GM21529 (cell line): ENCODE data around the gene CFDP1.

Experiments
- ATAC-seq: cut with Tn5 transposase; IDR thresholded peaks from one replicate; pipeline ENCODE4 v1.9.1; 2021; ENCODE audit not compliant: unreplicated experiment

The CFDP1 gene

DNA sequence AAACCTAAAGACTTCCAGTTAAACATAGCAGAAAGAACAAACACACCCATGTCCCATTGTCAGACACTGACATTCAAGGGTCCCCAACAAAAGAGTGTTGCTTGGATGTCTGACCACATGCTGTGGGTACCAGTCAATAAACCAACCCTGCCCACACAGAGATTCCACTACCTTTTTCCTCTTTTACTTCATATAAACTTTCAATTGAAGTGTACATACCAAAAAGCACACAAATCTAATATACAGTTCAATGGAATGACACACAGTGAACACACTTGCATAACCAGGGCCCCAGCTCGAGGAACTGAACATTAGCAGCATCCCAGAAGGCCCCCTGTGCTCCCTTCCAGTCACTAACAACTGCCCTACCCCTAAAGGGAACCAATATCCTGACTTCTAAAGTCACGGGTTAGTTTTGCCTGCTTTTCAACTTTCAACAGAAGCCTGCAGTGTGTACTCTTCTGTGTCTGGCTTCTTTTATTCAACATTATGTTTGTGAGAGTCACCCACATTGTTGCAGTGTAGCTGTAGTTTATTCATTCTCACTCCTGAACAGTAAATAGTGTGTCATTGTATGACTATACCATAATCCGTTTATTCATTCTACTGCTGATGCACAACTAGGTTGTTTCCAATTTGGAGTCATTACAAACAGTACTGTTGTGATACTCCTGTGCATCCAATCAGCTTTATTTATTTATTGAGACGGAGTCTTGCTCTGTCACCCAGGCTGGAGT lies 18.0 kb downstream of the CFDP1 start:
- no peak for ATAC-seq

DNA sequence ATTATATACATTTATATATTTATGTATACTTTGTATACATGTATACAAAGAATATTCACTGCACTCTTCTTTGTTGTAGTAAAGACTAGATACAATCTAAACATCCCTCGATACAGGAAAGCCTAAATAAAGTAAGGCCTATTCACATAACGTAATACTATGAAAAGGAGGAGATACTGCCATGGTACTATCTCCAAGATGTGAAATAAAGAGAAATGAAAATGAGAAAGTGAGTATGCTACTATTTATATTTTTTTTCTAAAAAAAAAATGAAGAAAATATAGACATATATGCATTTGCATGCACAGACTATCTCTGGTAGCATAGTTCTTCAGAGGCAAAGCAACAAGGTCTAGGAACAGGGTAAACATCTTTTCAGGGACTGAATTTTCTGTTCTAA lies 19.4 kb downstream of the CFDP1 start:
- ATAC-seq = no peak

- ATAC-seq = no peak
Observed at GRCh38 chr16:75406943-75407342, 26.4 kb downstream of the CFDP1 start.

DNA sequence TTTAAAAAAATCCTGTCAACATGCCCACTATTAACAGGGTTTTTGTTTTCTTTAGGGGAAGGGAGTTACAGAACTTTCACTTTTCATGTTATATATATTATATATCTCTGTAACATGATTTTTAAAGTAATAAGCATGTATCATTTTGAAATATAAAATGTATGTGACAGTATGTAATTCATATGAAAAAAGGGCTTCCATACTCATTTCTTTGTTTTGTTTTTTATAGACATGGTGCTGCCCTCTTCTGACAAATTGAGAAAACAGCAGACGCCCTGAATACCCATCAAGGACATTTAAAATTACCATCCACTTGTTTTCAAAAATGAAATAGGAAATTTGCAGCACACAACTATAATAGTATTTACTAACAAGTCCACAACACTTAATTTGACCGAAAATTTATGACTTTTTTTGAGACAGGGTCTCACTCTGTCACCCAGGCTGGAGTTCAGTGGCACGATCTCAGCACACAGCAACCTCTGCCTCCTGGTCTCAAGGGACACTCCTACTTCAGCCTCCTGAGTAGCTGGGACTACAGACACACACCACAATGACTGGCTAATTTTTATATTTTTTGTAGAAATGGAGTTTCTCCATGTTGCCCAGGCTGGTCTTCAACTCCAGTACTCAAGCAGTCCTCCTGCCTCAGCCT lies 30.4 kb downstream of the CFDP1 start:
- ATAC-seq = no peak

DNA sequence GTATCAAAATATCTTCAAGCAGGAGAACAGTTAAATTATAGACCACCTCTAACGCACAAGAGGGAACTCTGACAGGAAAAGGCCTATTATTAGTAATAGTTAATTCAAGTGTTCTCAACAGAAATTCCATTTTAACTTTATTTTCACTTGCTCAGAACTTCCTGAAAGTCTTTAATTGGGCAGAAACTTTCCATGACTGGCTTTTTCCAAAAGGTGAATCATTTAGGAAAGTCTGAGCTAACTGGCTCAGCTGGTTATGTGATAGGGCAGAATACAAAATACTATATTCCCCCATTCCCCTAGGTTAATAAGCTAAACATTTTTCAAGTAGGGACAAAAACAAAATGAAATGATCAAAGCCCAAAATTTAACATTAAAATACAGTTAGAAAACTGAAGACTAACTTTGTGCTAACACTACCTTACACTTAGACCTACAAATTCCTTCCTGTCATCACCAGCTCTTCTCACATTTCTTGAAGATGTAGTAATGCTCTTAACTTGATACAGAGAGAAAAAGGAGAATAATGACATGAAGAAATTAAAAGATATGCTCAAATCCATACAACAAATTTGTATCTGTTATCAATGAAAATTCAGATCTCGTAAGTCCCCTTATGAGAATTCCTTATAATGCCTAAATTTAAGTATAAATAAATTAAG lies 31.0 kb downstream of the CFDP1 start:
- no peak for ATAC-seq

GRCh38 chr16:75401691-75402090 lies 31.6 kb downstream of the CFDP1 start:
- ATAC-seq = no peak

- no peak for ATAC-seq
Observed at GRCh38 chr16:75398333-75398732, 35.0 kb downstream of the CFDP1 start.

GRCh38 chr16:75394941-75395340 lies 38.4 kb downstream of the CFDP1 start:
- ATAC-seq = no peak

DNA sequence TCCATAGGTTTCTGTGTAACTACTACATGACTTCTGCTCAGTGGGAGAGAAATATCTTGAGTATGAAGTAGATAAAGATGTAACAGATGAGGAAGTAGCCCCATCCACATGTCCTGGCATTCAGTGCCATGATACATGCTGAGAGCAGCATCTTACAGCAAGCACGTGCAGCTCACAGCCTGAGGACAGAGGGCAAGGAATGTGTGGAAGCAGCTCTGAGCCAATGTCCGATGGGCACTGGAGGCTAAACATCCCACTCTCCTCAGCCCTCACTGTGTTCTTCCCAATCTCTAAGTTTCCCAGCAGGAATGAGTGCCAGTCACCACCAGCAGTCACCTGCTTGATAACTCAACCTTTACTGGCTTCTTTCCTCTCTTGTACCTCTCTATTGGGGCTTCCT lies 40.4 kb downstream of the CFDP1 start:
- ATAC-seq = no peak

GRCh38 chr16:75390926-75391653 lies 42.2 kb downstream of the CFDP1 start:
- ATAC-seq = no peak

GRCh38 chr16:75389096-75389690 lies 44.1 kb downstream of the CFDP1 start:
- ATAC-seq = no peak

DNA sequence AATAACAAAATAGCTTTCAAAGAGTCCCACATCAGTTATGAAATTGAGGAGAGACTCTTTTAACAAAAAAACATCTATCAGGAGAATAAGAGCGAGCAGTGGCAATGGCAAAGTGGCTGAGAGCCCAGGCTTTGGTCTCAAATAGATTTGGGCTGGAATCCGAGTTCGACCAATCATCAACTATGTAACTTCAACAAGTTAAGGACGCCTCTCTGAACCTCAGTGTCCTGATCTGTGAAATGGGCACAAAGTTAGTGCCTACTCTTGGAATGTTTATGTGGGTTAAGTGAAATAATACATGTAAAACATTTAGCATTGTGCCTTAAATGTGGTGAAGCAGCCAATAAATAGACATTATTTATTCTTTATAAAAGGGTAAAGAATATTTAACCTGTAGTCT lies 45.4 kb downstream of the CFDP1 start:
- no peak for ATAC-seq

GRCh38 chr16:75385507-75386152 lies 47.7 kb downstream of the CFDP1 start:
- ATAC-seq = no peak

- no peak for ATAC-seq
Observed at GRCh38 chr16:75383141-75383540, 50.2 kb downstream of the CFDP1 start.

DNA sequence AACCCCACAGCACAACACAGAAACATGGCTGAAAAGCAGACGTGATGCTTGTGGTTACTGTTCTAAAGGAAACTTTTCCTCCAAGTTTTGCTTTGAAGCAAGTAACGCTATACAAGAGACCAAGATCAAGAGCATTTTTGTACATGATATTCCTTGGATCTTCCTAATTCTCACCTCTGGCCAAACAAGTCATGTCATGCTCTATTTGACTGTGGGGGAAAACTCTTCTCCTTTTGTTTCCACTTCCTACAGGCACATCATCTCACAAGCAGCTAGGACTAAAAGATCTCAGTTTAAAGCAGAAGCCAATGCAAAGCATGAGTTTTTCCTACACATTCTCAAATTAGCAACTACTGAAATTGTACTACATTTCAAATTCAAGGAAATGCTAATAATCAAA lies 50.7 kb downstream of the CFDP1 start:
- no peak for ATAC-seq

DNA sequence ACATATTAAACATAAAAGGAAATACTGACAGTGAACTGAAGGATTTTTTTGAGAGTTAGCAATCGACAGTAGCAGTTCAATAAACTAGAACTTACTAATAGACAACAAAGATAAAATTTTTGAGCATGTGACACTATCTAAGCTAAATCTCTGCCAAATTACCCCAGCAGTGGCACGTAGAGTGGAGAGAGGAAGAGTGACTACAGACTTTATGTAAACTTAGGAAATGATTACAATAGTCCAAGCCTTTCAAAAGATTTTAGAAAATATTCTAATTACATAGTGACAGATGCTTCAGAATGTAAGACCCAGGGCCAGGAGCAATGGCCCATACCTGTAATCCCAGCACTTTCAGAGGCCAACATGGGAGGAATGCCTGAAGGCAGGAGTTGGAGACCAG lies 52.4 kb downstream of the CFDP1 start:
- ATAC-seq = no peak

DNA sequence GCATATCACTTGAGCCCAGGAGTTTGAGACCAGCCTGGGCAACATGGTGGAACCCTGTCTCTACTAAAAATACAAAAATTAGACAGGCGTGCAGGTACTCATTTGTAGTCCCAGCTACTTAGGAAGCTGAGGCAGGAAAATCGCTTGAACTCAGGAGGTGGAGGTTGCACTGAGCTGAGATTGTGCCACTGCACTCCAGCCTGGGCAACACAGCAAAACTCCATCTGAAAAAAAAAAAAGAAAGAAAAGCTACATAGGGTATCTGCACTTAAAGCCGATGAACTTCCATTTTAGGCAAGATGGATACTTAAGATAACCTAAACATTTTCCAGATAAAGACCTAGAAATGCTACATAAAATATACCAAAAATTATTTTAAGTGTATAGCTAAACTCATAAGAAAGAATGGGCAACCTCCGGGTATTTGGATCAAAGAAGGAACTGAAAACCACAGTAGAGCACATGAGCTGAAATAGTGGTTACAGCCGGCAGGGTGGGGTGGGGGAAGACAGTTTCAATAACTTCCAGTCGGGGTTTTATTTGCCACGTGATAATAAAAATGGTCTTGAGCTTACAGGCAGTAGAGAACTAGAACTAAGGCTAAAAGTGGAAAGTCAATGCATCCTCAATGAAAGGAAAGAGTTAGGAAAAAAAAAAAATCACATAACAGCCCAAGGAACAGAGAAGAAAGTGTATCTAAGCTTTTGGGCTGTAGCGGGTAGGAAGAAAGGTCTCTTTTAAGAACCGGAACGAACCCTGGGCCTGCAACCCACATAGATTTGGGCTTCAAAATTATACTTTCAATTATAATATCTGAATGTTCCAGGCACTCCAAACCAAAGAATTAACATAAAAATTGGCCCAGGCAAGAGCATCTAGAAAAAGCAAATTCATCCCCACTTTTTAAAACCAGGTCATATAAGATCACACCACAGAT lies 53.1 kb downstream of the CFDP1 start:
- ATAC-seq = peak; percentile 84

- peak; percentile 74 for ATAC-seq
Observed at GRCh38 chr16:75379339-75379738, 54.0 kb downstream of the CFDP1 start.

- no peak for ATAC-seq
Observed at GRCh38 chr16:75378616-75379015, 54.7 kb downstream of the CFDP1 start.
